GM23248 (cell line): Measurements from ENCODE around the gene PCDH1.

ENCODE experiments used
- EZH2 ChIP-seq: fragments of 200-600 bp; sonication (generic); IDR thresholded peaks from 2 replicates; pipeline ENCODE4 v1.6.1; 2018; ENCODE audit warnings: antibody characterized with exemption, mild to moderate bottlenecking; ENCODE audit not compliant: insufficient read depth, poor library complexity, severe bottlenecking
- EZH2phosphoT487 ChIP-seq: fragments of 200-600 bp; sonication (generic); IDR thresholded peaks from 2 replicates; pipeline ENCODE4 v1.6.1; 2018; ENCODE audit warnings: antibody characterized with exemption, moderate library complexity, mild to moderate bottlenecking, low read depth; ENCODE audit not compliant: insufficient read depth

DNA sequence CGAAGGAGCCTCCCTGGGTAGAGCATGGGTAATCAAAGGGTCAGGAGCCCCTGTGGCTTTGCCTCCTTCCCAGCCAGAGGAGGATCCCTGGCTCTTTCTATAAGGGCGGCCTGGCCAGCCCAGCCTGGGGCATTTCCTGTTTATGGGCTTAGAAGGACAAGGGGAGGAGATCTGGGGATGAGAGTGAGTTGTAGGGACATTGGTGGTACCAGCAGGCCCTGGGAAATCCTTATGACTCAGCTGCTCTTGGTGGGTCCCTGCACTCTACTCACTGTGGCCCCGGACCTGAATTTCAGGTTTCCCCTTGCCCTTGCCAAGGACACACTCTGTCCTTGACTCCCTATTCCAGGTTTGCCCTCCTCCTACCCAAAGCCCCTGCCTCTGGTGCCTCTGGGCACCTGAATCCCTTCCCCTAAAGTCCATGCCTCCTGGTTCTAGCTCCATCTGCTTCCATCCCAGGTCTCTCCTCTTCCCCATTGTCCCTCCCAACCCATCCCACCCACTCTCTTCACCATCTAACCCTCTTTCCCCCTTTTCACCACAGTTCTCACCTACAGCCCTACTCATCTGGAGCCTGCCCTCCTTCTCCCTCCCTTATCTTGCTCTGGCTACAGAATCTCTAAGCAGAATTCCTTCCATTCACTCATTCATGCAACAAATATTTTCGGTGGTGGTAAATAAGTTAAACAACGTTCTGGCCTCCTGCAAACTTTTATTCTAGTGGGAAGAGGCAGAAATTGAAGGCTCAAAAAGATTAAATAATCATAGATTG, 34.9 kb downstream of the PCDH1 start:
- TF ChIP-seq EZH2, result no peak
- no peak for TF ChIP-seq EZH2phosphoT487
